Measurements from ENCODE around the gene GHITM. TPM values are rescaled to one million over a fixed set of nuclear protein-coding genes. Genes with fewer than 3 reads are reported as not detected.
A peak's percentile ranks its signal among the peaks of the same experiment; 100 is the strongest.

GHITM gene
- total and polyA plus RNA-seq, 2 of the 13 experiments (the other 11 are each of a cell fraction or from before 2014, with no cell fraction given), result 163 to 212 TPM

- TF ChIP-seq NFE2L2 (IDR thresholded peaks at IDR 0.05; ENCODE audit: low read length) (peak; percentile 97), SRF (IDR thresholded peaks at IDR 0.05; ENCODE audit: low read depth, low read length) (peak; percentile 61; the same call in 1 of the 2 replicates), MIER3 (CRISPR knock-in tag; IDR thresholded peaks at IDR 0.05; ENCODE audit: borderline replicate concordance) (0 out of 2 replicates have a peak, but pooled peaks have one; percentile 17), ZNF616 (CRISPR knock-in tag; IDR thresholded peaks at IDR 0.05; ENCODE audit: low read depth) (no peak), ZNF331 (CRISPR knock-in tag; IDR thresholded peaks at IDR 0.05) (no peak; the same call in 1 of the 2 replicates), ZNF775 (CRISPR knock-in tag; IDR thresholded peaks at IDR 0.05; ENCODE audit: borderline replicate concordance) (no peak), ZNF503 (CRISPR knock-in tag; IDR thresholded peaks at IDR 0.05) (peak; percentile 86), ZNF615 (CRISPR knock-in tag; IDR thresholded peaks at IDR 0.05; ENCODE audit: borderline replicate concordance) (no peak), ZNF280B (CRISPR knock-in tag; IDR thresholded peaks at IDR 0.05; ENCODE audit: borderline replicate concordance) (peak; percentile 87), ZC3H13 (CRISPR knock-in tag; IDR thresholded peaks at IDR 0.05) (peak; percentile 50; the same call in 1 of the 2 replicates), ZNF317 (CRISPR knock-in tag; IDR thresholded peaks at IDR 0.05) (peak; percentile 74), HNF4A (CRISPR knock-in tag; IDR thresholded peaks at IDR 0.05) (peak; percentile 51), ZNF563 (CRISPR knock-in tag; IDR thresholded peaks at IDR 0.05) (peak; percentile 90)
- TF ChIP-seq, protein P1, sequence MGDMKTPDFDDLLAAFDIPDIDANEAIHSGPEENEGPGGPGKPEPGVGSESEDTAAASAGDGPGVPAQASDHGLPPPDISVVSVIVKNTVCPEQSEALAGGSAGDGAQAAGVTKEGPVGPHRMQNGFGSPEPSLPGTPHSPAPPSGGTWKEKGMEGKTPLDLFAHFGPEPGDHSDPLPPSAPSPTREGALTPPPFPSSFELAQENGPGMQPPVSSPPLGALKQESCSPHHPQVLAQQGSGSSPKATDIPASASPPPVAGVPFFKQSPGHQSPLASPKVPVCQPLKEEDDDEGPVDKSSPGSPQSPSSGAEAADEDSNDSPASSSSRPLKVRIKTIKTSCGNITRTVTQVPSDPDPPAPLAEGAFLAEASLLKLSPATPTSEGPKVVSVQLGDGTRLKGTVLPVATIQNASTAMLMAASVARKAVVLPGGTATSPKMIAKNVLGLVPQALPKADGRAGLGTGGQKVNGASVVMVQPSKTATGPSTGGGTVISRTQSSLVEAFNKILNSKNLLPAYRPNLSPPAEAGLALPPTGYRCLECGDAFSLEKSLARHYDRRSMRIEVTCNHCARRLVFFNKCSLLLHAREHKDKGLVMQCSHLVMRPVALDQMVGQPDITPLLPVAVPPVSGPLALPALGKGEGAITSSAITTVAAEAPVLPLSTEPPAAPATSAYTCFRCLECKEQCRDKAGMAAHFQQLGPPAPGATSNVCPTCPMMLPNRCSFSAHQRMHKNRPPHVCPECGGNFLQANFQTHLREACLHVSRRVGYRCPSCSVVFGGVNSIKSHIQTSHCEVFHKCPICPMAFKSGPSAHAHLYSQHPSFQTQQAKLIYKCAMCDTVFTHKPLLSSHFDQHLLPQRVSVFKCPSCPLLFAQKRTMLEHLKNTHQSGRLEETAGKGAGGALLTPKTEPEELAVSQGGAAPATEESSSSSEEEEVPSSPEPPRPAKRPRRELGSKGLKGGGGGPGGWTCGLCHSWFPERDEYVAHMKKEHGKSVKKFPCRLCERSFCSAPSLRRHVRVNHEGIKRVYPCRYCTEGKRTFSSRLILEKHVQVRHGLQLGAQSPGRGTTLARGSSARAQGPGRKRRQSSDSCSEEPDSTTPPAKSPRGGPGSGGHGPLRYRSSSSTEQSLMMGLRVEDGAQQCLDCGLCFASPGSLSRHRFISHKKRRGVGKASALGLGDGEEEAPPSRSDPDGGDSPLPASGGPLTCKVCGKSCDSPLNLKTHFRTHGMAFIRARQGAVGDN (CRISPR knock-in tag; IDR thresholded peaks at IDR 0.05), result peak; percentile 88
- TF ChIP-seq, protein P2, sequence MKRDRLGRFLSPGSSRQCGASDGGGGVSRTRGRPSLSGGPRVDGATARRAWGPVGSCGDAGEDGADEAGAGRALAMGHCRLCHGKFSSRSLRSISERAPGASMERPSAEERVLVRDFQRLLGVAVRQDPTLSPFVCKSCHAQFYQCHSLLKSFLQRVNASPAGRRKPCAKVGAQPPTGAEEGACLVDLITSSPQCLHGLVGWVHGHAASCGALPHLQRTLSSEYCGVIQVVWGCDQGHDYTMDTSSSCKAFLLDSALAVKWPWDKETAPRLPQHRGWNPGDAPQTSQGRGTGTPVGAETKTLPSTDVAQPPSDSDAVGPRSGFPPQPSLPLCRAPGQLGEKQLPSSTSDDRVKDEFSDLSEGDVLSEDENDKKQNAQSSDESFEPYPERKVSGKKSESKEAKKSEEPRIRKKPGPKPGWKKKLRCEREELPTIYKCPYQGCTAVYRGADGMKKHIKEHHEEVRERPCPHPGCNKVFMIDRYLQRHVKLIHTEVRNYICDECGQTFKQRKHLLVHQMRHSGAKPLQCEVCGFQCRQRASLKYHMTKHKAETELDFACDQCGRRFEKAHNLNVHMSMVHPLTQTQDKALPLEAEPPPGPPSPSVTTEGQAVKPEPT (CRISPR knock-in tag; IDR thresholded peaks at IDR 0.05; ENCODE audit: low read depth), result no peak
- TF ChIP-seq, protein P3, sequence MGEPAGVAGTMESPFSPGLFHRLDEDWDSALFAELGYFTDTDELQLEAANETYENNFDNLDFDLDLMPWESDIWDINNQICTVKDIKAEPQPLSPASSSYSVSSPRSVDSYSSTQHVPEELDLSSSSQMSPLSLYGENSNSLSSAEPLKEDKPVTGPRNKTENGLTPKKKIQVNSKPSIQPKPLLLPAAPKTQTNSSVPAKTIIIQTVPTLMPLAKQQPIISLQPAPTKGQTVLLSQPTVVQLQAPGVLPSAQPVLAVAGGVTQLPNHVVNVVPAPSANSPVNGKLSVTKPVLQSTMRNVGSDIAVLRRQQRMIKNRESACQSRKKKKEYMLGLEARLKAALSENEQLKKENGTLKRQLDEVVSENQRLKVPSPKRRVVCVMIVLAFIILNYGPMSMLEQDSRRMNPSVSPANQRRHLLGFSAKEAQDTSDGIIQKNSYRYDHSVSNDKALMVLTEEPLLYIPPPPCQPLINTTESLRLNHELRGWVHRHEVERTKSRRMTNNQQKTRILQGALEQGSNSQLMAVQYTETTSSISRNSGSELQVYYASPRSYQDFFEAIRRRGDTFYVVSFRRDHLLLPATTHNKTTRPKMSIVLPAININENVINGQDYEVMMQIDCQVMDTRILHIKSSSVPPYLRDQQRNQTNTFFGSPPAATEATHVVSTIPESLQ (CRISPR knock-in tag; conservative IDR thresholded peaks at IDR 0.05), result no peak
Observed at GRCh38 chr10:84139126-84140035, at the start of gene GHITM (continued).

Data from HepG2 (cell line).